T47D (cell line): Measurements from ENCODE around the gene ELFN1.
"Not testable (repeated sequence)": the region's sequence is repeated elsewhere in the genome, so short reads cannot be mapped to it uniquely, and the experiment has no call there.

Experiments used
- DNase-seq, 2 experiments: peaks; one replicate each; pipeline versions ENCODE4 v3.0.0 to v3.0.0-alpha.2; 2011 to 2012; ENCODE audit warnings: low read depth in 1 of 2, low spot score in 1 of 2
- JUND ChIP-seq: IDR thresholded peaks from 2 replicates; pipeline ENCODE4 v1.6.1; 2012; ENCODE audit warnings: low read depth
- in situ Hi-C: cut with HindIII; loops from 2 replicates; pipeline ENCODE4 v1.10.0; 2016; ENCODE audit warnings: low sequenced_read_pairs, low pct_unique_long_range_greater_than_20kb

ELFN1 gene

DNA sequence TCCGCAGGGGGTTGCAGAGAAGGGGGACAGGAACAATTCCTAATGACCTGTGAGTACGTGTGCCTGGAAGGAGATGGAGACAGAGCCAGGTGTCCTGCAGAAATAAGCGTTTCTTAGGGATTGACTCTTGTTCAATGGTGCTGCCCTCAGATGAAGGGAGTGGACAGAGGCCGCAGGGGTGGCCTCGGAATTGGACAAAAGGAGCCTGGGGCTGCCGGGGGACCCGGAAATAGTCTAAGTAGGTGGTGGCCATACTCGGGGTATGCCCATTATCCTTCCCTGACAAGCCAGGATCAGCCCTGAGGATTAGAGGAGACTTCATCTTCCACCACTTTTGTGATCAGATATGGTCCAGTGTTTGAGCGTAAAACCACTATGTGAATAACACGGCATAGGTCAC is 39.2 kb downstream of the ELFN1 start:
- in situ Hi-C loops: no loop called here

DNA sequence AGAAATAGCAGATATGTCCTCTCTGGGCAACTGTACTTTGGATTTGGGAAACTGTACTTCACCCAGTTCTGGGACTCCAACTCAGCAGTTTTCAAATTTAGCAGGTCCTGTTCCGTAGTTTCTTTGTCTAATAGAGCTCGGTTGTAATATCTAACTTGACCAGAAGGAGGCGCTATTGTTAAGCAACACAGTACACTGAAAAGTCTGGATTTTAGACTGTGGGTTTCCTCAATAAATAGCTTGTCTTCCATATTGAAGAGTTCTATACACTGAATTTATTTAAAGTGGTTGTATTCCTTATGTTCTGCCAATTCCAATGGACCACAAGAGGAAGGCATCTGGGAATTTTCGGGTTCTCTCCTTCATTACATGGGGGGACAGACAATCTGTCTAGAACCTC is 39.8 kb downstream of the ELFN1 start:
- DNase-seq: no peak
- in situ Hi-C loops: no loop called here
- no peak for TF ChIP-seq JUND

More for the DNA sequence above, 39.2 kb downstream of the ELFN1 start:
- TF ChIP-seq JUND: no peak
- no peak for DNase-seq

DNA sequence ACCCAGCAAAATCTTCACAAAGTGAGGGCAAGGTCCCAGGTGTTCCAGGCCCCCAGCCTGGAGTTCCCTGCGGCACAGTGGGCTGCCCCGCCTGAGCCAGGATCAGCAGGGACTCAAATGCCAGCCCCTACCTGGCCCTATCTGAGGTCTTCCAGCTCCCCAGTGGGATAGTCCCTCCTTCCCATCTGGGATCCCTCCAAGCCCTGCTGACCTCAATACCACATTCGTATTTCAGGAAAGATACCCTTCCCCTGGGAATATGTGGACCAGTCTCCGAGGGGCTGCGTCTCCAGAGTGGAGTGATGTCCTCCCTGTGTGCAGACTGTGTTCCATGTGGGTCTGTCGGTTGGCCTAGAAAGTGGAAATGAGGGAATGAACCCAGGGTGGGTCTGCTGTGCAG is 40.9 kb downstream of the ELFN1 start:
- no peak for TF ChIP-seq JUND
- in situ Hi-C loops: no loop called here
- DNase-seq: no peak

DNA sequence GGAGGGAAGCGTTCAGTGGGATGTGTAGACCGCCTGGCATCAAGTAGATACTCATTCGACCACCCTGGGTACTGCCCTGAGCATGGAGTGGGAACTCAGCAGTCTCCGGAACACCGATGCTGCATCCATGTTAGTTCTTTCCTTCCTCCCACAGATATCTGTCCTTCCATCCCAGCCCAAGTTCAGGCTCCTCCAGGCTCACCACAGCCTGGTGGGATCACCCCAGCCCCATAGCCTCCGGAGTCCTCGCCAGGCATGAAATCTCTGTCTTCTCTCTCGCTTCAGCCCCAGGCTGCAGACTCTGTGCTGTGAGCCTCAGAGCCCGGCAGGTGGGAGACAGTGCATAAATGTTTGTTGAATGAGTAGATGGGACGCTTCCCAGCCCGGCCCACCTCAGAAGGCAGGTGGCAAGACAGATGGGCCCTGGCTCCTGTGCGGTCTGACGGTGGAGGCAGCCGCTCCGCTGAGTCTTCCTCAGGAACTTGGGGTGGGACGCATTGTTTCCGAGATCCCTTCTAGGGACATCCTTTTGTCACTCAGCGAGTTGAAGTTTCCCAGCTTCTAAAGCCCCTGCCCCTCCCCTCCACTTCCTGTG is 42.9 kb downstream of the ELFN1 start:
- in situ Hi-C loops: no loop called here
- TF ChIP-seq JUND: no peak
- DNase-seq: no peak

DNA sequence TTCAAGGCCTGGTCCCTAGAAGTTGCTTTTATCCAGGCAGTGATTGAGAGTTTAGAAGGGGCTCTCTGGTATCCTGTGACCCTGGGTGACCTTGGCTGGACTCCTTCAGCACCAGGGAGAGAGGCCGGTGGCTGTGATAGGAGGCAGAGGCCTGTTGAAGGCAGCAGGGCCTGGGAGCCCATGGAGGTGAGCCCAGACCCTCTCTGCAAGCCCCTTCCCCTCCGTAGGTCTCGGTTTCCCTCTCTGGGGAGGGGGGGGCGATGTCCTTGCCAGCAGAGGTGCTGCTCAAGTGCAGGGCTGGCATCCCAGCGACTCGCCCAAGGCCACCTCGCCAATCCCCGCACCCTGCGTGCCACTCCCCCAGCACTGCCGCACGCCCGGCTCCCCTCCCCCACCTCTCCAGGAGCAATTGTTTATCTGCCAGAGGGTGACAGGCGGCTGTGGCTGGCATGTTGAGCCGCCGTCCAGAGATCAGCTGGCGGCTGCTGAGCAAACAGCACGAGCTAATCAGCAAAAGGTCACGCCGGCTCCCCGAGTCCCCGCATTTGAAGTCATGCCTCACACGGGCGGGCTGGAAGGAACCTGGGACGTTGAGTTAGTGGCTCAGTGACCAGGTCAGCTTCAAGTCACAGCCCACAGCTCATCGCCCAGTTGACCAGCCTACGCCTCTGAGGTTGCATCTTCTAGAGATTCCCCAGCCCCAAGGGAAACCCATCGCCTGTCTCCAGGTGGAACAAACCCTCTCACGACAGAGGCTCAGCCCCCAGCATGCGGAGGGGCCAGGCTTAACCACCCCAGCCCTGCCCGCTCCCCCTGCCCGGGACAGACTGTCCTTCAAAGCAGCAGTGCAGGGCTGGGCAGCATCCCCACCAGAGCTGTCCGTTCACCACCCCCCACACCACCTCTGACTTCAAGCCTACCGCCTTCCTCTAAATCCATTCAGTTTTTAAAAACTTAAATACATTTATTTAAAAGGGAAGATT is 43.7 kb downstream of the ELFN1 start:
- in situ Hi-C loops: no loop called here
- no peak for DNase-seq
- TF ChIP-seq JUND: no peak

DNA sequence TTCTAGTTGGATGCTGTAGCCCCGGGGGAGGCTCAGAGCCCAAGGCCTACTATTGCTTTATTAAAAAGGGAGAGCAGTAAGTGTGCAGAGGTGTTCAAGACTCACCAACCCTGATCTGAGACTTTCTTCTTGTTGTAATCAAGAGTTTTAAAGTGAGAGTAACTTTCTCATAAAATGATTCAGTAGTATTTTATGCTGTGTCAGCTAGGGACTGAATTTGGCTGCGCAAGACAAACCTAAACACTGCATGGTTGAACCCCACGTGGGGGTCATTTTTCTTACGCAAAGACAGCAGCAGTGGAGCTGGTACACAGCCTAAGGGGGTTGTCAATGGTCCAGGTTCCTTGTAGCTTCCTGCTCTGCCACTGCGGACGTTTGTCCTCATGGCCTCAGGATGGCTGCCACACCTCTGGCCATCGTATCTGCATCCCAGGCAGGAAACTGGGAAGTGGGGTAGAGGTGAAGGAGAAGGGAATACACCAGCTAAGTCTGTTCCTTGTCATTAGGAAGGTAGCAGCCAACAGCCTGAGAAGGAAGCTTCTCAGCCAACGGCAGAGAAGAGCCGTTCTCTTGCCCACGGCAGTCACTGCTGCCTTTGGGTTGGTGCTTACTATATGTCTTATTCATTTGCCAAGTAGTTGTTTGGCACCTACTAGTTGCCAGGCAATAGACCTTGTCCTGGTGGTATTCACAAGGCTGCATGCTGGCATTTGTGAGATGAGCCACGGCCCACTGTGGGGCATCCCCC is 44.7 kb downstream of the ELFN1 start:
- no peak for TF ChIP-seq JUND
- in situ Hi-C loops: no loop called here
- peak in 1 of 2 experiments; percentile 35 for DNase-seq

DNA sequence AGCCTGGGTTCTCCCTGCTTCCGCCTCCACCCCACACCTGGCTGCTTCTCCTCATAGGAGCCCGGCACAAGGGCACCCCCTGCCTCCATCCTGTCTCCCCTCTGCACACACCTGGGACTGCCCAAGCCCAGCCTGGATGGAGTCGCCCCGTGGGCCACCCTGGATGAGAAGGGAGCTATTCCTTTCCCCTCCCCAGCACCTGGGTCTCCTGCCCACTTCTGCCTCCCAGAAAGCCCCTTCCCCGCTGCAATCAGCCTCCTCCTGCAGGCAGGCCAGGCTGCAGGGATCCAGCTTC is 45.2 kb downstream of the ELFN1 start:
- in situ Hi-C loops: no loop called here

DNA sequence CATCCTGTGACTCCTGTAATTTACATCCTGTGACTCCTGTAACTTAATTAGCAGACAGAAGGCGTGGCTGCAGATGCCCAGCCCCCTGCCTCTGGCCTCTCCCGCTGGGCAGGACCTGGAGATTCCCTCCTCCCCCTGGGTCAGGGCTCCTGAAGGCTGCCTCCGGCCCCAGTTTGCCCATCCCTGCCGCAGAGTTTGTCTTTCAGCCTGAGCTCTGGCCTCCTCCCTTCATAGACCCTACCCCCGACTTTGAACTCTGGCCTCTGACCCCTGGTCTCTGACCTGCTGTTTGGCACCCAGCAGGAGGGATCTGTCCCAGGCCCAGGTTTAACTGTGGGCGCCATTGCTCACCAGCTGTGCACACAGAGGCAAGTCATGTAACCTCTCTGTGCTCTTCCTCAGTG is 45.6 kb downstream of the ELFN1 start:
- no peak for DNase-seq
- no peak for TF ChIP-seq JUND
- in situ Hi-C loops: no loop called here

More for the DNA sequence above, 45.2 kb downstream of the ELFN1 start:
- TF ChIP-seq JUND: no peak
- DNase-seq: no peak

DNA sequence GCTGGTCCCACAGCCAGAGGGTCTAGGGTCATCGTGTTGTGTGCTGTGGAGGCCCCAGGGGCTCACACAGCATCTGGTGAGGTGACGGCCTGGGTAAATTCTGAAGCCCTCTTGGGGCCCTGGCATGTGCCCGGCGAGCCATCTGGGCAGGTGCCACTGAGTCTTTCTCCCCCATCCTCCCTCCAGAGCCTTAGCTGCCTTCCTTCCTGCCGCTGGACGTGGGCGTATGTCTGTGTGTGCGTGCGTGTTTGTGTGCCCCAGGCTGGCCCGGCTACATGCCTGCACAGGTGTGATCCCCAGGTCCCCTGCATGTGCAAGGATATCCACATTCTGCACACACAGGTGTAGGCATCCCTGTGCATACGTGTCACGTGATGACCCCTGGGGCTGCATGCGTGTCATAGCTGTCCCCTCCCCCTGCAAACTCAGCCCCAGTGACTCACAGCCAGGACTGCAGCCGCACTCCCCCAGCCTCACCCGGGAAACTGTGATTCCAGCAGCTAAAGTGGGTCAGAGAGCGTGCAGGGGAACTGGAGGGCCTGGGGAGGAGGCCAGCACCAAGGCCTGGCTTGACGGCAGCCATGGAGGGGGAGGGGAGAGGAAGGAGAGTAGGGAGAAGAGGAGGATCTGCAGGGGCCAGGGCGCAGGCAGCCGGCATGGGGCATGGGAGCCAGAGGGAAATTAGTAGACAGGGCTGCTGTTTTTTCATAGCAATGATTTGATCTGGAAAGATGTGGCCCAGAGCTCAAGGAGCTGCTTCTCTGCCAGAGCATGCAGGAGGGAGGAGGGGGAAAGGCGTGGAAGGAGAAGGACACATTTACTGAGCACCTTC is 46.4 kb downstream of the ELFN1 start:
- in situ Hi-C loops: no loop called here
- no peak for TF ChIP-seq JUND
- no peak for DNase-seq

DNA sequence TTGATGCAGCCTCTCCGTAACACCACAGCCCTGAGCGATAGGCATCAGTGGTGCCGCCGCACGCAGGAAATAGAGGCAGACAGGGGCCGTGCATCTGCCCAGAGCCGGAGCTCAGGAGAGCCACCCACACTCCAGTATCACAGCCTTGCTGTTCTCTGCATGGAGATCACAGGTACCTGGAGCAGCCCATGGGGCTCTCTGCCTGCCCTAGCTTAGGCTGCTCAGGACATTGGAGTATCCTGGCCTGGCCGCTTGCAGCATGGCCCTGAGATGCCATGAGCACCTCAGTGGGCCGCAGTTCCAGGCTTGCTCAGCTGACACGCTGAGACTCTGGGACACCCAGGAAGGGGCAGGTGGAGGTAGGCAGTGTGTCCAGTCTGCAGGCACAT is 47.0 kb downstream of the ELFN1 start:
- TF ChIP-seq JUND: no peak
- in situ Hi-C loops: no loop called here
- DNase-seq: no peak

DNA sequence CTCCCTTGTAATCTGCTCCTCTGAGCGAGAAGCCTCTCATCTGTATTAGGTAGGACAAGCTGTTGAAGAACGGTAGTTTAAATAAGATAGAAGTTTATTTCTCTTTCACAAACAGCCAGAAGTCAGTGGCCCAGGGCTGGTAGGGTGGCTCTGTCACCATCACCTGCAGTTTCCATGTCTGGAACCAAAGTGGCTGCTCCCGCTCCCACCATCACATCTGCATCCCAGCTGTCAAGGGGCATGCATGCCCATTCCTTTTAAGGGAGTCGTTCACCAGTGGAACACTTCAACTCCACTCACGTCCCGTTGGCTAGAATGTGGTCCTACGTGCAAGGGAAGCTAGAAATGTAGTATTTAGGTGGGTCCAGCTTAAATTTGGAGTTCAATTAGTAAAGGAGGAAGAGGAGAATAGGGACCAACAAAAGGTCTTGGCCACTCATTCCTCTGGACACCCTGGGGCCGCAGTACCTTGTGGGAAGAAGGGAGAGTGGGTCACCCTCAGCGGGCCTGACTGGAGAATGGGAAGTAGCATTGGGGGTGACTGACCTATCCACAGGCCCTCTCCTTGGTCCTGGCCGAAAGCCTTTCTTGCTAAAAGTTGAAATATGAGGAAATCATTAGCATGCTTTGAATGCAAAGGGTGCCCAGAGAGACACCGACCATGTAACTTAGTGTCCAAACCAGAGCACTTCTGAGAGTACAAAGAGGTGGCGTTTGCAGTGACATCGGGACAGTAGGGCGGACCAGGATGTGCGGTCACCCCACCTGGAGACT is 48.0 kb downstream of the ELFN1 start:
- DNase-seq: no peak
- in situ Hi-C loops: no loop called here
- TF ChIP-seq JUND: no peak

DNA sequence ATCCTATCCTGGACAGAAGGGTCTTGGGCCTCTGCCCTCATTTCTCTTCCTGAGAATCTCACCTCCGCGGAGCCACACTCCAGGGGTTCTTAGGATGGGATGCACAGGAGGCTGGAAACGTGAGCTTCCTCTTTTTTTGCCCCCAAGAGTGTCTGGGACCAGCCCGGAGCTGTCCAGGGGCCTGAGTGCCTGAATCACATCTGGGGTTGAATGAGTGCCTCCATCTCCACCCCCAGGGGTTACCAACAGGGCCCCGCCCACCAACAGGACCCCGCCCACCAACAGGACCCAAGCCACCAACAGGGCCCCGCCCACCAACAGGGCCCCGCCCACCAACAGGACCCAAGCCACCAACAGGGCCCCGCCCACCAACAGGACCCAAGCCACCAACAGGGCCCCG is 48.8 kb downstream of the ELFN1 start:
- in situ Hi-C loops: not testable (repeated sequence)
- DNase-seq: peak in 1 of 2 experiments; percentile 35

DNA sequence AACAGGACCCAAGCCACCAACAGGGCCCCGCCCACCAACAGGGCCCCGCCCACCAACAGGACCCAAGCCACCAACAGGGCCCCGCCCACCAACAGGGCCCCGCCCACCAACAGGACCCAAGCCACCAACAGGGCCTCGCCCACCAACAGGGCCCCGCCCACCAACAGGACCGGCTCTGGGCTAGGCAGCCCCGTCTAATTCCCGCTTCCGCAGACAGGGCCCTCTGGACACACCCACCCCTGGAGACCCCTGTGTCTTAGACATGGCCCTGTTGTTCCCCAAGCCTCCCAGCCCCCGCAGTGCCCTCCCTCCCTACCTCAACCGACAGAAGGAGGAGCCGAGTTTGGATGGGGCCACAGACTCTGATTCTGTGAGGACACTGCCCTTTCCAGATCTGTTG is 49.2 kb downstream of the ELFN1 start:
- in situ Hi-C loops: not testable (repeated sequence)
- peak in 1 of 2 experiments; percentile 47 for DNase-seq
